Measurements from ENCODE around the gene SLC6A11.

DNA sequence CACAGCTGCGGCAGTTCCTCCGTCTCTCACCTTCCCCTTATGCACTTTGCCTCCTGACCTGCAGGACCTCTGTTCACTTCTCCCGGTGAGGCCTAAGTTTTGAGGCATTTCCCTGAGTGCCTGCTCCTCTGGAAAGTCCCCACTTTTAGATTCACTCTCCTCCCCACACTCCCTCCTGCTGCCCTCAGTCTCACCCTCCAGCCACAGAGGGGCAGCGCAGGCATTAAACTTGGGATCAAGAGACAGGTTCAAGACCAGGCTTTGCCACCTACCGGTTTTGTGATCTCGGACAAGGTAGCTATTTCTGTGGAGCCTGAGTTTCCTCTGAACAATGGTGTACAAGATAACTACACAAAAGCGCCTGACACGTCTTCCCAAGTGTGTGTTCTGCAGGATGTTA is 19.4 kb downstream of the SLC6A11 start:
- TF ChIP-seq, protein P1, sequence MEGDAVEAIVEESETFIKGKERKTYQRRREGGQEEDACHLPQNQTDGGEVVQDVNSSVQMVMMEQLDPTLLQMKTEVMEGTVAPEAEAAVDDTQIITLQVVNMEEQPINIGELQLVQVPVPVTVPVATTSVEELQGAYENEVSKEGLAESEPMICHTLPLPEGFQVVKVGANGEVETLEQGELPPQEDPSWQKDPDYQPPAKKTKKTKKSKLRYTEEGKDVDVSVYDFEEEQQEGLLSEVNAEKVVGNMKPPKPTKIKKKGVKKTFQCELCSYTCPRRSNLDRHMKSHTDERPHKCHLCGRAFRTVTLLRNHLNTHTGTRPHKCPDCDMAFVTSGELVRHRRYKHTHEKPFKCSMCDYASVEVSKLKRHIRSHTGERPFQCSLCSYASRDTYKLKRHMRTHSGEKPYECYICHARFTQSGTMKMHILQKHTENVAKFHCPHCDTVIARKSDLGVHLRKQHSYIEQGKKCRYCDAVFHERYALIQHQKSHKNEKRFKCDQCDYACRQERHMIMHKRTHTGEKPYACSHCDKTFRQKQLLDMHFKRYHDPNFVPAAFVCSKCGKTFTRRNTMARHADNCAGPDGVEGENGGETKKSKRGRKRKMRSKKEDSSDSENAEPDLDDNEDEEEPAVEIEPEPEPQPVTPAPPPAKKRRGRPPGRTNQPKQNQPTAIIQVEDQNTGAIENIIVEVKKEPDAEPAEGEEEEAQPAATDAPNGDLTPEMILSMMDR (conservative IDR thresholded peaks at IDR 0.05), result no peak
- TF ChIP-seq EZH2 (IDR thresholded peaks at IDR 0.05; ENCODE audit: low read depth), result no peak
